ENCODE results near the gene HSPB2.

DNA sequence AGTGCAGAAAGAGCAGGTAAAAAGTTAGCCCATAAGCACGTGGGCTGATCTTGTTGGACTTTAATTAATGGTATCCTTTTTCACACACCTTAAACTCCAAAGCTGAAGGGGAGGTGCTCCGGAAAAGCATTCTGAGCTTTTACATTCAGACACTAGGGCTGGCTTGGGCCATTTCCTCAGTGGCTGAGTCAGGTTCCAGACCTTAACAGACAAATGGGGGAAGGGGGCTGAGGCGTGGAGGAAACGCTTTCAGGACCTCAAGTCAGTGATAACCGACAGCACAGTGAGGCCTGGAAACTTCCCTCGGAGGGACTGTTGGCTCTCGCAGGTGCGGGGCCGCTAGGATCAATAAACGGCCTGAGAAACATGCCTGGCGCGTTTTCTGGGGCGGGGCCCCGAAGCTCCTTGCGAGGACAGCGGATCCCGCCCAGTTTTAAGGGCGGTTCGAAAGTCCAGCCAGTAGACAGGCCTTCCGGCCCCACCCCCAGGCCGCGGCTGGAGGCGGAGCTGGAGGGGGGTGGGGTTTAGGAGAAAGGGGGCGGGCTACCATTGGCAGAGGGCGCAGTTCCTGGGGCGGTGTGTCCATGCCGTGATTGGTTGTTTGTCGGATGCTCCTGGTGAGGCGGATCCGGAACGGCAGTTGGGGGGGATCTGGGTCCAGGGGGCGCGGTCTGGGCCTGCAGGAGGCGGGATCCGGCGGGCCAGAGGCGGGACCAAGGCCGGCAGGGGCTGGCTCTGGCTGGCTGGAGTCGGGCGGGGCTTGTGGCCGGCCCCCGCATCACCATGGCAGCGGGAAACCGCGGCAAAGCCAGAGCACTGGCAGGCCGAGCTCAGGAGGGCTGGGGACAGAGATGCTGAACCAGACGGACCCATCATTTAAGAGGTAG, 14.2 kb downstream of the HSPB2 start:
- TF ChIP-seq, protein P1, sequence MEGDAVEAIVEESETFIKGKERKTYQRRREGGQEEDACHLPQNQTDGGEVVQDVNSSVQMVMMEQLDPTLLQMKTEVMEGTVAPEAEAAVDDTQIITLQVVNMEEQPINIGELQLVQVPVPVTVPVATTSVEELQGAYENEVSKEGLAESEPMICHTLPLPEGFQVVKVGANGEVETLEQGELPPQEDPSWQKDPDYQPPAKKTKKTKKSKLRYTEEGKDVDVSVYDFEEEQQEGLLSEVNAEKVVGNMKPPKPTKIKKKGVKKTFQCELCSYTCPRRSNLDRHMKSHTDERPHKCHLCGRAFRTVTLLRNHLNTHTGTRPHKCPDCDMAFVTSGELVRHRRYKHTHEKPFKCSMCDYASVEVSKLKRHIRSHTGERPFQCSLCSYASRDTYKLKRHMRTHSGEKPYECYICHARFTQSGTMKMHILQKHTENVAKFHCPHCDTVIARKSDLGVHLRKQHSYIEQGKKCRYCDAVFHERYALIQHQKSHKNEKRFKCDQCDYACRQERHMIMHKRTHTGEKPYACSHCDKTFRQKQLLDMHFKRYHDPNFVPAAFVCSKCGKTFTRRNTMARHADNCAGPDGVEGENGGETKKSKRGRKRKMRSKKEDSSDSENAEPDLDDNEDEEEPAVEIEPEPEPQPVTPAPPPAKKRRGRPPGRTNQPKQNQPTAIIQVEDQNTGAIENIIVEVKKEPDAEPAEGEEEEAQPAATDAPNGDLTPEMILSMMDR (IDR thresholded peaks at IDR 0.05): no peak
- no peak for TF ChIP-seq EZH2 (IDR thresholded peaks at IDR 0.05; ENCODE audit: borderline replicate concordance, insufficient read depth, low read depth, low read length, poor library complexity, severe bottlenecking)
